ENCODE measurements around the gene NDUFB11. TPM values are rescaled to one million over a fixed set of nuclear protein-coding genes. Genes with fewer than 3 reads are reported as not detected.

The NDUFB11 gene
- total and polyA plus RNA-seq, 2 donors (not counting 1 experiment from before 2014, with no cell fraction given), result 56.8 to 59.7 TPM

- Histone ChIP-seq H2AFZ (ENCODE audit: insufficient read depth, low read depth, low read length, poor library complexity, severe bottlenecking) (no peak overlapping the region), H3K4me3 (ENCODE audit: control extremely low read depth in 1 of 5, extremely low read depth in 1 of 5, insufficient read depth in 1 of 5, low read depth in 2 of 5, low read length in 4 of 5) (no peak overlapping the region), H3K9me3 (ENCODE audit: control extremely low read depth in 1 of 3, control insufficient read depth in 2 of 3, insufficient read depth in 1 of 3, low read length in 2 of 3) (no peaks in the 10 kb centered on the region), H3K27ac (ENCODE audit: low read length in 2 of 2) (no peak overlapping the region), H3K79me2 (ENCODE audit: control insufficient read depth, insufficient read depth, low read length) (no peaks in the 10 kb centered on the region), H3K4me2 (replicated peaks; ENCODE audit: low read depth, low read length, poor library complexity, severe bottlenecking) (no peak overlapping the region), H3K9ac (ENCODE audit: low read length) (no peak overlapping the region), H3K36me3 (replicated peaks in 1 of 2; ENCODE audit: control extremely low read depth in 1 of 2, control insufficient read depth in 1 of 2, extremely low read depth in 1 of 2, insufficient read depth in 2 of 2, low read length in 1 of 2) (no peaks in the 10 kb centered on the region), H3K27me3 (replicated peaks in 1 of 4; ENCODE audit: control extremely low read depth in 1 of 4, control insufficient read depth in 3 of 4, insufficient read depth in 4 of 4, low read length in 3 of 4) (no peaks in the 10 kb centered on the region), H4K20me1 (ENCODE audit: control insufficient read depth, insufficient read depth, low read length, poor library complexity, severe bottlenecking) (no peaks in the 10 kb centered on the region), H3K4me1 (ENCODE audit: control insufficient read depth in 2 of 2, insufficient read depth in 2 of 2, low read length in 2 of 2) (no peaks in the 10 kb centered on the region)
- intact Hi-C loops (cut with micrococcal nuclease), result loop anchor here (1.0 to 2.0 kb wide), 2 partner anchors 190 to 290 kb away; no protein-coding TSS in a partner anchor
- POLR2A ChIA-PET, result no interaction called here
- Mint-ChIP-seq H3K4me1 (no peaks in the 10 kb centered on the region), H3K9me3 (ENCODE audit: insufficient read depth) (no peaks in the 10 kb centered on the region), H3K27ac (no peak overlapping the region), H3K4me3 (no peak overlapping the region), H3K27me3 (no peaks in the 10 kb centered on the region)
- CTCF ChIA-PET, result interaction anchor here (0.5 to 2.8 kb wide), 12 partner anchors 12 to 712 kb away, joined by 3 to 13 read pairs (median 3); no protein-coding TSS in a partner anchor
- ATAC-seq (ENCODE audit: low read depth), result no peak
- peak; percentile 30 for DNase-seq
- TF ChIP-seq EZH2 (IDR thresholded peaks at IDR 0.05; ENCODE audit: borderline replicate concordance, insufficient read depth, low read depth, low read length, poor library complexity, severe bottlenecking), result no peak
- TF ChIP-seq, protein P1, sequence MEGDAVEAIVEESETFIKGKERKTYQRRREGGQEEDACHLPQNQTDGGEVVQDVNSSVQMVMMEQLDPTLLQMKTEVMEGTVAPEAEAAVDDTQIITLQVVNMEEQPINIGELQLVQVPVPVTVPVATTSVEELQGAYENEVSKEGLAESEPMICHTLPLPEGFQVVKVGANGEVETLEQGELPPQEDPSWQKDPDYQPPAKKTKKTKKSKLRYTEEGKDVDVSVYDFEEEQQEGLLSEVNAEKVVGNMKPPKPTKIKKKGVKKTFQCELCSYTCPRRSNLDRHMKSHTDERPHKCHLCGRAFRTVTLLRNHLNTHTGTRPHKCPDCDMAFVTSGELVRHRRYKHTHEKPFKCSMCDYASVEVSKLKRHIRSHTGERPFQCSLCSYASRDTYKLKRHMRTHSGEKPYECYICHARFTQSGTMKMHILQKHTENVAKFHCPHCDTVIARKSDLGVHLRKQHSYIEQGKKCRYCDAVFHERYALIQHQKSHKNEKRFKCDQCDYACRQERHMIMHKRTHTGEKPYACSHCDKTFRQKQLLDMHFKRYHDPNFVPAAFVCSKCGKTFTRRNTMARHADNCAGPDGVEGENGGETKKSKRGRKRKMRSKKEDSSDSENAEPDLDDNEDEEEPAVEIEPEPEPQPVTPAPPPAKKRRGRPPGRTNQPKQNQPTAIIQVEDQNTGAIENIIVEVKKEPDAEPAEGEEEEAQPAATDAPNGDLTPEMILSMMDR (IDR thresholded peaks at IDR 0.05), result peak; percentile 64
- no CpG with 5 or more reads among the region's 1 CpG for WGBS (ENCODE audit: insufficient coverage)
These were observed 51.3 kb downstream of the NDUFB11 start for GRCh38 chrX:47093248-47093647.

Small RNAs within 50 kb of the gene (small RNA-seq; reads per million reads assigned to genes)
- 0.76 reads per million for gene RNU12-2P (ENCODE audit: insufficient read length, low read depth, low replicate concordance)

Other genes starting within 250 kb of the NDUFB11 start
- gene JADE3, start 232.3 kb downstream of the NDUFB11 start, total RNA-seq, result 22.2 and 23.4 TPM in 2 replicates
- gene JADE3, start 232.3 kb downstream of the NDUFB11 start, polyA plus RNA-seq, result 3.6 TPM in 2 replicates
- 0.25 and 0.39 TPM in 2 replicates for gene RGN, start 66.3 kb downstream of the NDUFB11 start, total RNA-seq
- gene RGN, start 66.3 kb downstream of the NDUFB11 start, polyA plus RNA-seq, result not detected in 2 replicates
- 51.5 and 51.6 TPM in 2 replicates for gene RBM10, start 519 bp upstream of the NDUFB11 start, total RNA-seq
- 41.1 and 48.7 TPM in 2 replicates for gene RBM10, start 519 bp upstream of the NDUFB11 start, polyA plus RNA-seq
- 166 and 173 TPM in 2 replicates for gene UBA1, start 49.1 kb upstream of the NDUFB11 start, total RNA-seq
- gene UBA1, start 49.1 kb upstream of the NDUFB11 start, polyA plus RNA-seq, result 168 and 211 TPM in 2 replicates
- gene CDK16, start 74.0 kb upstream of the NDUFB11 start, total RNA-seq, result 58.6 and 68.2 TPM in 2 replicates
- gene CDK16, start 74.0 kb upstream of the NDUFB11 start, polyA plus RNA-seq, result 92.9 and 133 TPM in 2 replicates
- gene USP11, start 88.3 kb upstream of the NDUFB11 start, total RNA-seq, result 132 and 136 TPM in 2 replicates
- 61.6 and 63.4 TPM in 2 replicates for gene USP11, start 88.3 kb upstream of the NDUFB11 start, polyA plus RNA-seq
- 0.99 and 1.1 TPM in 2 replicates for gene ZNF157, start 225.9 kb upstream of the NDUFB11 start, total RNA-seq
- gene ZNF157, start 225.9 kb upstream of the NDUFB11 start, polyA plus RNA-seq, result 0.28 and 0.52 TPM in 2 replicates

All from B cell (primary cell).